Measurements from ENCODE around the gene DBH.

DNA sequence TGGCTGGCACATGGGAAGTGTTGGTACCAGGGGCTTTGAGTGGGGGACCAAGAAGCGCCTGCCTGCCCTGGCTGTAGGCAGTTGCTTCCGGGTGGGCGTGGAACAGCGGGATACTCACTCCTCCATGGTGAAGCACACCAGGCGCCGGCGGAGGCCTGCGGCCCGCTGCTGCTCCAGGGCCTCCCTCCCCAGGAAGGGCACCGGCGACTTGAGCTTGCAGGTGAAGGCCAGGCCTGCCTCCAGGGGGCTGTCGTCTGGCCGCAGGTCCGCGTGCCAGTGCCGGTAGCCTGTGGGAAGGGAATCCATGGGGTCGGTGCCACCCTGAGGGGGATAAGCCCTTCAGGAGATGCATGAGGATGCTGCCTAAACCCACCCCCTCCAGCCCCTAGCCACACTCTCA is 34.3 kb downstream of the DBH start:
- no peak for TF ChIP-seq POLR2AphosphoS5 (IDR thresholded peaks at IDR 0.05; ENCODE audit: low read depth, low read length)
- no peak for TF ChIP-seq POLR2A (IDR thresholded peaks at IDR 0.05; ENCODE audit: low read depth, low read length)

Data from GM12892 (cell line).